Melanocyte of skin (primary cell): ENCODE results near the gene PTPRA. TPM values are rescaled to one million over a fixed set of nuclear protein-coding genes. Genes with fewer than 3 reads are reported as not detected.

ENCODE experiments used
- total RNA-seq, 2 donors: library from RNA; depleted of rRNA; stranded (reverse); fragments of >200 nt; gene quantifications; 2 replicates each; pipeline ENCODE4 v1.2.3, GENCODE V29; 2012

The PTPRA gene
- 10 to 100 TPM; 54.9 to 63.0 TPM for total RNA-seq

GRCh38 chr20:2873010-2873746 lies at the start of gene PTPRA:
Gene PTPRA, plus strand, starts transcription at chr20:2873481. Its CDS starts 90,797 bp downstream, at chr20:2964278.

GRCh38 chr20:2840138-2840966 lies 32.9 kb upstream of the PTPRA start, which contains the start of the genes PCED1A and VPS16:
Gene PCED1A, minus strand, starts transcription at chr20:2840655. Its CDS starts 743 bp downstream, at chr20:2839912.
Gene VPS16, plus strand, starts transcription at chr20:2840745. Its CDS starts 30 bp downstream, at chr20:2840775.

GRCh38 chr20:3043322-3043721 lies 170.0 kb downstream of the PTPRA start, which contains the start of gene GNRH2:
Gene GNRH2, plus strand, starts transcription at chr20:3043622. Its CDS starts 793 bp downstream, at chr20:3044415.

DNA sequence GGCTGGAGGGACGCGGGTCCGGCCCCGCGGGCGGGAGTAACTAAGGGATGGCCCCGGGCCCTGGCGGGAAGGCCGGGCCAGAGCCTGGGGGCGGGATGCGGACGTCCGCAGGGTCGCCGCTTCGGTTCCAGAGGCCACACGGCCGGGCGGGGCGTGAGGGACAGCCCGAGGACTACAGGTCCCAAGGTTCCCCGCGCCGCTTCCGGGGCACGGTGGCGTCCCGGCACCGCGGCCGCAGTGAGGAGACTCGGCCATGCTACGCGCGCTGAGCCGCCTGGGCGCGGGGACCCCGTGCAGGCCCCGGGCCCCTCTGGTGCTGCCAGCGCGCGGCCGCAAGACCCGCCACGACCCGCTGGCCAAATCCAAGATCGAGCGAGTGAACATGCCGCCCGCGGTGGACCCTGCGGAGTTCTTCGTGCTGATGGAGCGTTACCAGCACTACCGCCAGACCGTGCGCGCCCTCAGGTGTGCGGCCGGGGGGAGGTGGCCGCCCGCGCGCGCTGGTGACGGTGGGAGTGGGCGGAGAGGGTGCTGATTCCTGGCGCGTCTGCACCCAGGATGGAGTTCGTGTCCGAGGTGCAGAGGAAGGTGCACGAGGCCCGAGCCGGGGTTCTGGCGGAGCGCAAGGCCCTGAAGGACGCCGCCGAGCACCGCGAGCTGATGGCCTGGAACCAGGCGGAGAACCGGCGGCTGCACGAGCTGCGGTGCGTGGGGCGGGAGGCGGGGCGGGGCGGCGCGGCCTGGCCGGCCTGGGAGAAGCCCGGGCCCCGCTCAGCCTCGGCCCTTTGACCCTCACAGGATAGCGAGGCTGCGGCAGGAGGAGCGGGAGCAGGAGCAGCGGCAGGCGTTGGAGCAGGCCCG lies 172.8 kb downstream of the PTPRA start, which contains the start of gene MRPS26:
TSS of gene MRPS26 (plus strand) at position 237 of the 861 bp plus-strand sequence. CDS start at position 254, 17 bp downstream.

DNA sequence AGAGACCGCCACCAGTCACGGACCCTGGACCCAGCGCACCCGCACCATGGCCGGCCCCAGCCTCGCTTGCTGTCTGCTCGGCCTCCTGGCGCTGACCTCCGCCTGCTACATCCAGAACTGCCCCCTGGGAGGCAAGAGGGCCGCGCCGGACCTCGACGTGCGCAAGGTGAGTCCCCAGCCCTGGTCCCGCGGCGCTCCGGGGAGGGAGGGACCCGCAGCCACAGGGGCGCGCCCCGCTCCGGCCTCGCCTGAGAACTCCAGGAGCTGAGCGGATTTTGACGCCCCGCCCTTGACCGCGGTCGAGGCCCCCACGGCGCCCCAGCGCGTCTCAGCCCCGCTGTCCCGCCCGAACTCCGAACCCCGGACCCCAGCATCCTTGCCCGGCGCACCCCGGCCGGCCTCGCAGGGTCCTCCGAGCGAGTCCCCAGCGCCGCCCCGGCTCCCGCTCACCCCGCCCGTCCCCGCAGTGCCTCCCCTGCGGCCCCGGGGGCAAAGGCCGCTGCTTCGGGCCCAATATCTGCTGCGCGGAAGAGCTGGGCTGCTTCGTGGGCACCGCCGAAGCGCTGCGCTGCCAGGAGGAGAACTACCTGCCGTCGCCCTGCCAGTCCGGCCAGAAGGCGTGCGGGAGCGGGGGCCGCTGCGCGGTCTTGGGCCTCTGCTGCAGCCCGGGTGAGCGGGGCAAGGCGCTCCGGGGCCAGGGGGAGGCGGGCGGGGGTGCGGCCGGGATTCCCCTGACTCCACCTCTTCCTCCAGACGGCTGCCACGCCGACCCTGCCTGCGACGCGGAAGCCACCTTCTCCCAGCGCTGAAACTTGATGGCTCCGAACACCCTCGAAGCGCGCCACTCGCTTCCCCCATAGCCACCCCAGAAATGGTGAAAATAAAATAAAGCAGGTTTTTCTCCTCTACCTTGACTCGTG lies 198.6 kb downstream of the PTPRA start, which contains the start of gene OXT:
TSS of gene OXT (plus strand) at position 11 of the 920 bp plus-strand sequence. CDS start at position 47, 36 bp downstream.

DNA sequence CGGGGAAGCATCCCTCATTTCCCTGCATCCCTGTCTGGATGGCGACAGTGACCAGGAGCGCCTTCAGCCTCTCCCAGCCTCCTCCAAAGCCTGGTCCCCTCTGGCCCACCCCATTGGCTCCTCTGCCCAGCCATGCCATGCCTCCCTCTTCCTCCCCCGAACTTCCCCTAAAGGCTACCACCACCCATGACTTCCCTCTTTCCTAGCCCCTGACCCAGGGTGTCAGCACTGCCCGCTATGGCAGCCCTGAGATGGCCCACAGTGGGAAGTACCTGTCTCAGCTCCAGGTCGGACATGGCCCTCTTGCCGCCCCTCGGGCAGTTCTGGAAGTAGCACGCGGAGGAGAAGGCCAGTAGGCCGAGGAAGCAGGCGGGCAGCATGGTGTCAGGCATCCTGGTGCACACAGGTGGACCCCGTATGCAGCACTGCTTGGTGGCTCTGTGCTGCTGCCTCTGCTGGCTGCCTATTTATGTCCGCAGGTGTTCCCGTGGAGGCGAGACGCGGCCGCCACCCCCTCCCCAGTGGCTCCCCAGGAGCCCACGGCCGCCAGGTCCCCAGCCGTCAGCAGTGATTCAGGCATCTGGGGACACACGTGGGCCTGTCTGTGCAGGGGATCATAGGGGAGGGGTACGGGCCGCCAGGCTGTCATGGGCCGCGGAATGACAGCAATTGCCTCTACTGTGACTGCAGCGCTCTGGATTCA lies 211.2 kb downstream of the PTPRA start, which contains the start of gene AVP:
TSS of gene AVP (minus strand) at position 442 of the 703 bp plus-strand sequence. CDS start at position 392, 50 bp downstream.

Other genes with a start within 250 kb of the PTPRA start
- gene NOP56, start 220.8 kb upstream of the PTPRA start, total RNA-seq: 100 to 1,000 TPM; 118 to 262 TPM
- gene IDH3B, start 209.3 kb upstream of the PTPRA start, total RNA-seq: 100 to 1,000 TPM in 1 of 2 donors, 10 to 100 TPM in 1; 80.2 to 103 TPM
- under 1 TPM in 1 of 2 donors, not detected in 1; 0.34 TPM for gene EBF4, start 180.7 kb upstream of the PTPRA start, total RNA-seq
- not detected for gene CPXM1, start 72.9 kb upstream of the PTPRA start, total RNA-seq
- not detected for gene C20orf141, start 58.5 kb upstream of the PTPRA start, total RNA-seq
- under 1 TPM in 1 of 2 donors, not detected in 1; 0.69 TPM for gene TMEM239, start 57.1 kb upstream of the PTPRA start, total RNA-seq
- 10 to 100 TPM; 25.6 to 33.4 TPM for gene PCED1A, start 32.8 kb upstream of the PTPRA start, total RNA-seq
- 10 to 100 TPM; 45.4 to 47.0 TPM for gene VPS16, start 32.7 kb upstream of the PTPRA start, total RNA-seq
- gene GNRH2, start 170.1 kb downstream of the PTPRA start, total RNA-seq: 1 to 10 TPM in 1 of 2 donors, under 1 TPM in 1; 0.67 to 1.0 TPM
- 10 to 100 TPM; 36.8 to 69.3 TPM for gene MRPS26, start 172.6 kb downstream of the PTPRA start, total RNA-seq
- gene OXT, start 198.1 kb downstream of the PTPRA start, total RNA-seq: not detected
- gene AVP, start 211.2 kb downstream of the PTPRA start, total RNA-seq: not detected